Amniotic epithelial cell (primary cell): ENCODE results near the gene UNC119B.
A peak's percentile ranks its signal among the peaks of the same experiment; 100 is the strongest.
"Not testable (repeated sequence)": the region's sequence is repeated elsewhere in the genome, so short reads cannot be mapped to it uniquely, and the experiment has no call there.

Experiments used
- DNase-seq: peaks from one replicate; pipeline ENCODE4 v3.0.0-alpha.2; 2010; ENCODE audit warnings: low read depth

Gene UNC119B

DNA sequence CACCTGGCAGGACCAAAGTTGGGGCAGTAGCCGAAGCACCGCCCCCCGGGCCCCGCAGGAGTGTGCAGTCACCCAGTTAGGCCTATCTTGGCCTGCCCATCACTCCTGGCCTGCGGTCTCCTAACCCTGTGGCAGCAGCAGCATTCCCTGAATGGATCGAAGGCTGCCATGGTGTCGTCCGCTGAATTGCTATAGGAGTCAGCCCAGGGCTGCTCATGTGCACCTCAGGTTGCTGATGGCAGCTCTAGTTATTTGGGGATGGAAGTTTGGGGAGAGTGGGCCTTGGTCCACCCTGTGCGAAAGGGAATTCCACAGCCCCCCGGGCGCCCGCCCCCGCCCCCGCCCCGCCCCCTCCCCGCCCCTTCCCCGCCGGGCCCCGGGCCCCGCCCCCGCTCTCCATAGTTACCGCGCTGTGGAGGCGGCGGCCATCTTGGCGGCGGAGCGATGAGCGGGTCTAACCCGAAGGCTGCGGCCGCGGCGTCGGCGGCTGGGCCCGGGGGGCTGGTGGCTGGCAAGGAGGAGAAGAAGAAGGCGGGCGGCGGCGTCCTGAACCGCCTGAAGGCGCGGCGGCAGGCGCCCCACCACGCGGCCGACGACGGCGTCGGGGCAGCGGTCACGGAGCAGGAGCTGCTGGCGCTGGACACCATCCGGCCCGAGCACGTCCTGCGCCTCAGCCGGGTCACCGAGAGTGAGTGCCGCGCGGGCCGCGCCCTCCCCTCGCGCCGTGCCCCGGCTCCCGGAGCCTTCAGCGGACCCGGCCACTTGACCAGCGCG, at the start of gene UNC119B:
Gene UNC119B, plus strand, starts transcription at position 428 of the 774 bp plus-strand sequence. Its CDS starts 17 bp downstream, at position 445.
- DNase-seq: peak; percentile 58

DNA sequence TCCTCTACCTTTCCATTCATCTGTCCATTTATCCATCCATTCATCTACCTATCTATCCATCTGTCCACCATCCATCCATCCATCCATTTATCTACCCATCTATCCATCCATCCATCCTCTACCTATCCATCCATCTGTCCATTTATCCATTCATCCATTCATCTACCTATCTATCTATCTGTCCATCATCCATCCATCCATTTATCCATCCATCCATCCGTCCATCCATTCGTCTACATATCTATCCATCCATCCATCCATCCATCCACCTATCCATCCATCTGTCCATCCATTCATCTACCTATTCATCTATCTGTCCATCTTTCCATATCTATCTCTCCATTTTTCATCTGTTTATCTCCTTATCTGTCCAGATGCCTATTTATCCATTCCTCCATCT, 48.8 kb upstream of the UNC119B start:
- no peak for DNase-seq

DNA sequence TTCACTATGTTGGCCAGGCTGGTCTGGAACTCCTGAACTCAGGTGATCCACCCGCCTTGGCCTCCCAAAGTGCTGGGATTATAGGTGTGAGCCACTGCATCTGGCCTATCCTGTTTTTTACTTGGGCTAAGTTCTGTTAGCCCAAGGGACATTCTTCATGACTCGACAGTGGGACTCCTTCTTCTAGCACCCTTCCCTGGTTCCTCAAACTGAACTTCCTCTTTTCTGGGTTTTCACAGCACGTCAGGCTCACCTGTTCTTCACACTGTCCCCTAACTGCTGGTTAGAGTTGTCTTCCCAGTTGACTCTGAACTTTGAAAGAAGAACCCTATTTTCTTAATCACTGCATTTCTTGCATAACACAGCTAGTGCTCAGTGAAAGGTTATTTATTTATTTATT, 47.4 kb upstream of the UNC119B start:
- no peak for DNase-seq

DNA sequence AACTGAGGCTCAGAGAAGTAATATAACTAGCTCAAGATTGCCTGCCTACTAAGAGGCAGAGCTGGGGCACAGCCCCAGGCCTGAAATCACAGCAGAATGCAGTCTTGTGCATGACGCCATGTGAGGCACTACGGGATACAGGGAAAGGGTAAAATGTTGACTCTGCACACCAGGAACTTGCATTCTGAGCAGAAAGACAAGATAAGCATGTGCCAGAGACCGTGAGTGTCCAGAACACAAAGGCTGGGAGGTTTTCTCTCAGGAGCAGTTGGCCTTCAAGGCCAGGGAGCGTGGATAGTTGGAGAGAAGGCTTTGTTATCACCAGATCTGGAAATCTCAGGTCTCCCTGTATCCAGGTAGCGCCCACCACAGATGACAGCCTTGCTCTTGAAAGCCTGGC, 46.5 kb upstream of the UNC119B start:
- DNase-seq: no peak

DNA sequence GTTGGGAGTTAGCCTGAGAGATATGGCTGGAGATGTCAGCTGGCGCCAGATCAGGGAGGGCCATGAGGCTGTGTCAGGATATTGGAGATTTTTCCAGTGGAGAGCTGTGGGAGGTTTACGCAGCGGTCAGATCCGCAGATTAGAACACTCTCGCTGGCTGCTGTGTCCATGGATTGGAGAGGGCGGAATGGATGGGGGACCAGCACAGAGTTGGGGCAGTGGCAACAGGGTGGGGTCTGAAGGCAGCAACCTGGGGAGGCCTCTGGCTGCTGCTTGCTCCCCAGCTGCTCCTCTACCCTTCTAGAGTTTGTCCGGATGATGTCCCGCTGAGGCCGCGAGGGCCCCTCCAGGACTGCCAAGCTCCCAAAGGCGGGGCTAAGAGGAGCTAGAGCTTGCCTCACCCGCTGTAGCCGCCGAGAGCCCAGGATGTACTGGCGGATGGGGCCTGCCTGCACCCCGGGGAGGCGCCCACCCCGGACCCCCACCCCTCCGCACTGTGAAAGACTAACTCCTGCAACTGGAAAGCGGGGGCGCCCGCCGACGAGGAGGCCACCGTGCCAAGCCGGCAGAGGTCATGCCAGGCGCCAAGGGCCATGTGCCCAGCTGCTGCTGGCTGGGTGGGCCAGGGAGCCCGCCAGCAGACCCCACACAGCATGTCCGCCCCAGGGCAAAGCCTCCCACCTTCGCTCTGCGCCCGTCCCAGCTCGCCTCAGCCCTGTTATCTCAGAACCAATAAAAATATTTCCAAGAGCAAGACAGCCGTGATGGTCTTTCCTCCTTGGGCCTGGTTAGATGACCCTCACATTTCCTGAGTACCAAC, 43.5 kb upstream of the UNC119B start:
- DNase-seq: no peak

DNA sequence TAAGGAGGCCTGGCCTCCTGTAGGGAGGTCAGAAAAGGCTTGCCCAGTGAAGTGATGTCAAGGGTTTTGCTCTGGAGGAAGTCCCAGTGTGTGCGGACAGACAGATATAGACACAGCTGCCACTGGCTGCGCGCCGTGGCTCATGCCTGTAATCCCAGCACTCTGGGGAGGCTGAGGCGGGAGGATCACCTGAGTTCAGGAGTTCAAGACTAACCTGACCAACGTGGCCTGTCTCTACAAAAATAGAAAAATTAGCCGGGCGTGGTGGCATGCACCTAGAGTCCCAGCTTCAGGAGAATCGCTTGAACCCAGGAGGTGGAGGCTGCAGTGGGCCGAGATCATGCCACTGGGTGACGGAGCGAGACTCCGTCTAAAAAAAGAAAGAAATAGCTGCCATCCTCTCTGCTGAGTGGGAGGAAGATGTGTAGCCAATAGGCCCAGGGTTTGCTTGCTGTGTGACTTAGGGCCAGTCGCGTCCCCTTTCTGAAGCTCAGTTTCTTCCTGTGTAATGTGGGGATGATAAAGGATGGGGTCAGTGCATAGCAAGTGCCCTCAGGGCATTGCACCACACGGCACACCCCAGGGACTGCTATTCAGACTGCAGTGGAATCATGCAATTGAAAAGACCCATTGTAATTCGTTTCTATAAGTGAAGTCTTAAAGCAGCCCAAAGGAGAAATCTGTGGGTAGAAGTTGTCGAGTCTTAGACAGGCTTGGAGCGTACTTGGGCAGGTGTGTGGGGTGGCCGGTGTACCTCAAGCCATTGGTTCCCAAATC, 42.0 kb upstream of the UNC119B start:
- DNase-seq: no peak

DNA sequence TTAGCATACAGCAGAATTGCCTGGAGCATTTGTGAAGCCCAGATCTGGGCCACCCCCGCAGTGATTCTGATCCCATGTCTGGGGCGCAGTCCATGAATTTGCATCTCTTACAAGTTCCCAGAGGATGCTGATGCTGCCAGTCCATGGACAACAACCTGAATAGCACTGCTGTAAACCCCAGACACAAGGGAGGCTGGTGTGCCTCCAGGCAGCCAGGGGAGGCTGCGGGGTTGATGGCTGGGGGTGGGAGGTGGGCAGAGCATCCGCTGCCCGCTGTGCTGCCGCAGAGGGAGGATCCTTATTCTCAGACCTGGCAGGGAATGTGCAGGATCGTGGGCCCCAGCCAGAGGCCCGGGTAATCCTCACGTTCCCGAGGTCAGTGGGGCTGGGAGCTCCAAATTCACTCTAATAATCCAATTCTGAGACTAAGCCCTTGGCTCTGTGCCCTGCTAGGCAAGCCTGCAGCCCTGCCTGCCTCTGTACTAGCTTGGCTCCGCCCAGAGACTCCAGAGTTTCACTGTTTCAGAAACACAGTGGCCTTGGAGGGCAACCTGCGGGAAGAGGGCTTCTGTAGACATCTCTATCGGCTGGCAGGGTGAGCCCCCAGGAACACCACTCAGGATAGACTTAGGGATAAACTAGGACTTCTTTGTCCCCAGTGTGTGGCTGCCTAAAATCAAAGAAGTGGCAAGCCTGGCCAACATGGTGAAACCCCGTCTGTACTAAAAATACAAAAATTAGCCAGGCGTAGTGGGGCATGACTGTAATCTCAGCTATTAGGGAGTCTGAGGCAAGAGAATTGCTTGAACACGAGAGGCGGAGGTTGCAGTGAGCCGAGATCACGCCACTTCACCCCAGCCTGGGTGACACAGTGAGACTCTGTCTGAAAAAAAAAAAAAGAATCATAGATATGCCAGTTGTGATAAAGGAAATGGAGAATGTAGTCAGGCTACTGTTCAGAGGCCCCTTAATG, 41.1 kb upstream of the UNC119B start:
- peak; percentile 37 for DNase-seq

DNA sequence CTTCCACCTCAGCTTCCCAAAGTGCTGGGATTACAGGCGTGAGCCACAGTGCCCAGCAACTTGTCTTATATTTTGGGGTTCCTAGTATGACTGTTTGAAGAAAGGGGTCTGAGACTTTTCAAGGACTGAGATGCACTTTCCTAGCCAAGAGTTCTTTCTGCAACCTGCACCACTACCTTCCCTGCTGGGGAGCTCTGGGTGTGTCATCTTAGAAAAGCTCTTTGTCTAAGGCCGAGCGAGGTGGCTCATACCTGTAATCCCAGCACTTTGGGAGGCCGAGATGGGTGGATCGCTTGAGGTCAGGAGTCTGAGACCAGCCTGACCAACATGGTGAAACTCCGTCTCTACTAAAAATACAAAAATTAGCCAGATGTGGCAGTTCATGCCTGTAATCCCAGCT, 40.0 kb upstream of the UNC119B start:
- DNase-seq: not testable (repeated sequence)

DNA sequence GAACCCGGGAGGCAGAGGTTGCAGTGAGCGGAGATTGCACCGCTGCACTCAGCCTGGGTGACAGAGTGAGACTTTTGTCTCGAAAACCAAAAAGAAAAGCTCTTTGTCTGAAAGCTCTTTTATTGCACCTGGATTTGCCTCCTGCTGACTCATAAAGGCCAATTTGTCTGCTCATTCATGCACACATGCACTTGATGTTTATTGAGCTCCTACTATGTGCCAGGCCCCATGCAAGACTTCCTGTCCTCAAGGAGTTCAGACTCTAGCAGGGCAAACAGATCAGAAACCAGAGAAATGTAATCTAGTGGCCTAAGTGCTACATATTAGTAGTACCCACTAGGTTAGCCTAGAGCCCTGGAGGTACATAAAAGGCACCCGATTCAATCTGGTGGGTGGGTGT, 39.6 kb upstream of the UNC119B start:
- DNase-seq: no peak

DNA sequence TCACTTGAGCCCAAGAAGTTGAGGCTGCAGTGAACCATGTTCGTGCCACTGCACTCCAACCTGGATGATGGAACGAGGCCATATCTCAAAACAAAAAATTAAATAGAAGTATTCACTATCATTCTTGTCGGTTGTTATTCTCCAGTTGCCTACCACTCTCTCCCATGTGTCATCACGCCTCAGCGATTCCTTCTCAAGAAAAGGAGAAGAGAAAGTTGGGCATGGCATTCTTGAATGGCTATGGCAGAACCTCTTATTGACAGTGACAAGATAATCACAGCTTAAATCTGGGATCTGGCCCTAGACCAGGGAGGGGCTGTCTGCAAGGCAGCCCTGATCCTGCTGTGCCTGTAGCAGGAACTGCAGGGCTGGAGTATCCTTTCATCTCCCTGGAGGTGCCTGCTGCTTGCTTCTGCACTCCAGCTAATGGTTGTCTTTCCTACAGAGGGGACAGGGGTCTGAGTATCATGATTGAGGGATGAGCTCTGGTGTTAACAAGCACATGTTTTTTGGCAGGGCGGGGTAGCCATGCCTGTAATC, 36.1 kb upstream of the UNC119B start:
- no peak for DNase-seq

DNA sequence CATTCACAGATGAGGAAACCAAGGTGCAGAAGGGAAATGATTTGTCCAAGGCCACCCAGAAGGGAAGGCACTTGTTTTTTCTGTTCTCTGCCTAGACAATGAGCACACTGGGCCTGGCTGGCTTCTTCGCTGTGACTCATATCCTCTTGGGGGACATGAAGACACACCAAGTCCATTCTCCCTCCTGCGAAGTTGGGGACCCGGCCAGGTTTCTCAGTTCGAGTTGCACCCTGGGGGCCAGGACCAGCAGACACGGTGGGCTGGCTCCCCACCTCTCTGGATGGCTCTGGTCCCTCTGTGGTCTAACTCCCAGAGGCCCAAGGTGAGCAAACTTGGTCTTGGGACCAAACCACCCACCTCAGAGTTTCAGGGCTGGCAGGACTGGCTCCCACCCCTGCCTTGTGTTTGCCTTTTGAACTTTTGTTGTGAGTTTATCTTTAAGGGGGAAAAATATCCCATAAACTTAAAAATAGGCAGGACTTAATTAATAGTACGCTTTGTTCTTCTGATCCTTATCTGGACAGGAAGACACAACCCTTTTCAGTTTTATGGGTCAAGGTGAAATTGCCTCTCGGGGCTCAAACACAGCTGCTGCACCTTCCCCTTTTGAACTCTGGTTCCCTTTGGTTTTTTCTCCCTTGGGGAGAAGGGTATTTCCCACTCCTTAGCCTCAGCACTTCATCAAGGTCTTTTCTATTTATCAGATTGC, 32.3 kb upstream of the UNC119B start:
- no peak for DNase-seq

DNA sequence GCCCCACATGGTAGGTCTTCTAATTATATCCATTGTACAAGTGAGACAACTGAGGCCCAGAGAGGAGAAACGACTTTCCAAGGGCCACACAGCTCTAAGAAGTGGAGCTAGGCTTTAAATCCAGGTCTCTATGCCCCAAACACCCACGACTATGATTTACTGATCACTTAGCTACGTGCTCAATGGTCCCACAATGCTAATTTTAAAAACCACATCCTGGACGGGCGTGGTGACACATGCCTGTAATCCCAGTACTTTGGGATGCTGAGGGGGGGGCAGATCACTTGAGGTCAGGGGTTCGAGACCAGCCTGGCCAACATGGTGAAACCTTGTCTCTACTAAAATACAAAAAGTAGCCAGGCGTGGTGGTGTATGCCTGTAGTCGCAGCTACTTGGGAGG, 31.7 kb upstream of the UNC119B start:
- no peak for DNase-seq

DNA sequence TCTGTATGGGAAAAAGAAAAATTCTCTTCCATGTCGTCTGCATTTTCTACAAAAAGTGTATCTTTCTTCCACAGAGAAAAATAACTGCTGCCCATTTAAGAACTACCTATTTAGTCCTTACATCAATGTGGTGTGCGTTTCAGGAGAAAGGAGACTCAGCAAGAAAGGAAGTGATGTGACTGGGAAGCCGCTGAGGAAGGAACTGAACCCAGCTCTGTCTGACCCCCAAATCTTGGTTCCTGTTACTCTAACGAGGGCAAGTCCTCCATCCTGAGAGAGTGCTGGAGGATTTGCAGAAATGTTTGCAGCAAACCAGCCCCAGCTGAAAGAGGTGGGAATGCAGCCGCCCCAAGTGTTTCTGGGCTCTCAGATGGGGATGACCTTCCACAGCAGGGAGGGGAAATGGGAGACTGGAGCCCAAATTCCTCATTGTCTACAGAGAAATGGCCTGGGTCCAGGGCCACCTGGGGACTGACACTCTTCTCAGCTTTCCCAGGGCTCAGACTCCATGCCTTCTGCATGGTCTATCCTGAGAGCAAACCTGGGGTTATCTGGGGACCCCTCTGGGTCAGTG, 30.0 kb upstream of the UNC119B start:
- no peak for DNase-seq

DNA sequence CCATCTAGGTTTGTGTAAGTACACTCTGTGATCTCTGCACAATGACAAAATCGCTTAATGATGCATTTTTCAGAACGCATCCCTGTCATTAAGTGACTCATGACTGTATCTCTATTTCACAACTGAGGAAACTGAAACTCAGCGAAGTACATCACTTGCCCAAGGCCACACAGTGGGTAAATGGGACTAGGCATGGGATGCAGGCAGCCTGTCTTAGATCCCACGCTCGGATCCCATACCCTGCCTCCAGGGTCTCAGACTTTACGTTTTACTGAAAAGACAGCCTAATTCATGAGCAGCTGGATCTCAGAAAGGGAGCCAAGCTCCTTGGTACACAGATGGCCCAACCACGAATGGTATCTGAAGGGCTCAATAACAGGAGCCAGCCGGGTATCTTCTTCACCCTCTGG, 25.7 kb upstream of the UNC119B start:
- DNase-seq: peak; percentile 67

DNA sequence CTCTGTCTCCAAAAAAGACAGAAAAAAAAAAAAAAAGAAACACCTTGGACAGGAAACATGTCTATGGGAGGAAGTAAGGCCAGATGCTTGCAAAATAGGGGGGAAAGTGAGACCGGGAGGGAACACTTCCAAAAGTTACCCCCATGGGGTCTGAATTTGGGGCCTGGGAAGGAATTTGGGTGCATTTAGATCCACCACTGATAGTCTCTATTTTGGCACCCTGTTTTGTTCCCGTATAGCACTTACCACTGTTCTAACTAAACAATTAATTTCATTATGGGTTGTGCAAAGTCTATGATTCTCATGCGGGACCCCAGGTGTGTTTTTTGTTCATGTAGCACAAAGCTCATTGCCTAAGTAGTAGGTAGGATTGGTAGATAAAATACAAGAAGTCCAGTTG, 24.7 kb upstream of the UNC119B start:
- DNase-seq: no peak

DNA sequence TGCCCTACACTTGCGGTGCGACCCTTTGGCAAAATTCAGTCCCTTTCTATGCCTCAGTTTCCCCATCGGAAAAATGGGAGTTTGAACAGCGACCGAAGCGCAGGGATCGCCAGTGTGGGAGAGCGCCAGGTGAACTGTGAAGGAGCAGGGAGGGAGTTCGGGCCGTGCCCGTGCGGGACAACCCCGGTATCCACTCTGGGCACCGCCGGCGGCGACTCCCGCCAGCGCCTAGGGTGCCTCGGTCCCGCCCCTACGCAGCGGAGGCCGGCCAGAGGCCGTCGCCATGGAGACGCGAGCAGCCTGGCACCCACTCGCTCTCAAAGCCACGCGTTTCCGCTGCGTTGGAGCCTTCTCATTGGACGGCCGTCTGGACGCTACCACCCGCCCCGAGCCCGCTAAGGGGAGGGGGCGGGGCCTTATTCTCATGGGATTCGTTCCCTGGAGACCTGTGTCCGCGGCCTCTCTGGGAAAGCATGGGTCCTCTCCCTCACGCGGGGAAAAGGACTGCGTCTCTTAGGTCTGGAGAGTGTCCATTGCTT, 24.0 kb upstream of the UNC119B start:
- DNase-seq: peak; percentile 95

DNA sequence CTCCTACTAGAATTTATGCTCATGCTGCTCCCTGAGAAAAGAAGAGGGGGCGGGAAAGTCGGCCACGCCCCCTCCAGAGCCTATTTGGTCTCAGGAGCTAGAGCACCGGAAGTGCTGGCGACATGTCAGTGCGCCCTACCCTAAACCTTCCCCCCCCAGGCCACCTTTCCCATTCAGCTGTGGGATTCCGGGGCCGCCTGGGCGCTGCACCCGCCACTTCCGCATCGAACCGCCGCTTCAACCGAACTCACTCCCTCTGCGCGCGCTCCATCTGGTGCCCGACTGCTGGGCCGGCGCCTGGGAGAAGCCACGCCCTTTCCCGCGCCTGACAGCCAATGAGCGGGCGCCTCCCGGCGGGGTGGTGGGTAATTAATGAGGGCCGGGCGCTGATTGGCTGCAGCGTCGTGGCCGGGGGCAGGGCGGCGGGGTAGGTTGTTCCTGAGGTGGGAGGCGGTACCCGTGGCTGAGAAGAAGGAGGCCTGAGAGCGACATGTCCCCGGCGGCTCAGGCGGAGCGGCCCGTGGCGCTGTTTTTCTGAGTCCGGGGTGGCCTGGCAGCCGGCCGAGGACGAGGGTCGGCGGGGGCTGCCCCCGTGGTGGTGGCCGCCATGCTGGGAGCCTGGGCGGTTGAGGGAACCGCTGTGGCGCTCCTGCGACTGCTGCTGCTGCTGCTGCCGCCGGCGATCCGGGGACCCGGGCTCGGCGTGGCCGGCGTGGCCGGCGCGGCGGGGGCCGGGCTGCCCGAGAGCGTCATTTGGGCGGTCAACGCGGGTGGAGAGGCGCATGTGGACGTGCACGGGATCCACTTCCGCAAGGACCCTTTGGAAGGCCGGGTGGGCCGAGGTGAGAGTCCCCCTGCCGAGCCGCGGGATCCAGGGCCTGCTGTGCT, 23.3 kb upstream of the UNC119B start, which contains the start of gene MLEC:
Gene MLEC, plus strand, starts transcription at position 460 of the 888 bp plus-strand sequence. Its CDS starts 148 bp downstream, at position 608.
- DNase-seq: peak; percentile 89

DNA sequence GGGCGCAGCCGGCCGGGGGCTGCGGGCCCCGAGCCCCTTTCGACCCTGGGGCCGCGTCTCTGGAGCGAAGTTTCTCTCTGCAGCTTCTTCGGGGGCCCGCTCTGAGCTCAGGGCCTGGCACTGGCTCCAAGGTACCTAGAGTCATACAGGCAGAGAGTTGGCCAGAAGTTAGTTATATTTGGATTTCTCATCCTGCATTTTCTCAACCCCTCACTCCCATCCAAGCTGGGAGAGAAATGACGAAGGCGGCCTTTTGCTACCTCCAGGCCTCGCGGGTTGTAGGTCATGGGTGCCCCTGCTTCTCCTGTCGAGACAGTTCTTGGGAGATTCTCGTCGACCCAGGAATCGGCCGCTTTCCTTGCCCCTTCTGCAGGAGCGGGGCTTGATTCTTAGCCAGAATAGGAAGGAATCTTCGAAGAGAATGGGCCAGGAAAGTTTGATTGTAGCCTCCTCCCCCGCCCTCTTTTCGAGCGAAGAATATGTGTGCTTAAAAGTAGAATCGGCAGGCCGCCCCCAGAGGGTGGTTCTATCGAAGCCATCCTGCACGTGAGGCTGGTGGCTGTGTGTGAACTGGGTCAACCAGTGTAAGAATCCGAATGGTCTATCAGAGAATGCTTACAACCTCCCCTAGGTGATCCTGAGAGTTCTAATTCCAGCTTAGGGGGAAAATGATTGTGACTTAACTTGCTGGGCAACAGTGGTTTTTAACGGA, 22.5 kb upstream of the UNC119B start:
- DNase-seq: no peak
